GM10266 (cell line): ENCODE results near the gene SAMD13.

Experiments used
- DNase-seq: peaks from one replicate; pipeline ENCODE4 v3.0.0; 2012; ENCODE audit errors: extremely low spot score
- CTCF ChIP-seq: IDR thresholded peaks from 2 replicates; pipeline ENCODE4 v1.5.1; 2012; ENCODE audit warnings: mild to moderate bottlenecking, low read depth; ENCODE audit not compliant: control insufficient read depth, insufficient read depth; ENCODE audit errors: missing control alignments

SAMD13 gene, protein sequence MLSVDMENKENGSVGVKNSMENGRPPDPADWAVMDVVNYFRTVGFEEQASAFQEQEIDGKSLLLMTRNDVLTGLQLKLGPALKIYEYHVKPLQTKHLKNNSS

GRCh38 chr1:84301004-84301784 lies at the start of gene SAMD13:
Gene SAMD13, plus strand, starts transcription at chr1:84301708. Its CDS starts 1,527 bp downstream, at chr1:84303235.
- peak; percentile 42 for DNase-seq

GRCh38 chr1:84253036-84253435 lies 48.5 kb upstream of the SAMD13 start:
- no peak for DNase-seq
- TF ChIP-seq CTCF = no peak

More at GRCh38 chr1:84301004-84301784, at the start of gene SAMD13:
- no peak for TF ChIP-seq CTCF

DNA sequence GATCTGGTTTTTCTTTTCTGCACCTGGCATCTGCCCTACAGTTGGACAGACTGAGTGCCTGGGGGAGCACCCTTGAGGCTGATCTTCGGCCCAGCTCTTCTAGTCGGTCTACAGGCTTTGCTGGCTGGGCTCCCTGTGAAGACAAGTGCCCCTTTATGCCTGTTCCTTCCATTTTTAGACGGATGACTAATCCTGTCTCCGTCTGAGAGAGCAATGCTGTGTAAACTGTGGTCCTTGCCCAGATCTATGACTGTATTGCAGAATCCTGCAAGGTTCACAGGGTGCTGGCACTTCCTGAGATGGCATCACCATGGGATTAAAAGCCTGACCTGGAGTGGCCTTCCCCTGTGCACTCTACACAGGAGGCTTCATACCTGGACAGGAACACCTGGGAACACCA lies 47.6 kb upstream of the SAMD13 start:
- no peak for DNase-seq
- no peak for TF ChIP-seq CTCF

GRCh38 chr1:84254703-84255238 lies 46.7 kb upstream of the SAMD13 start:
- no peak for DNase-seq
- no peak for TF ChIP-seq CTCF

DNA sequence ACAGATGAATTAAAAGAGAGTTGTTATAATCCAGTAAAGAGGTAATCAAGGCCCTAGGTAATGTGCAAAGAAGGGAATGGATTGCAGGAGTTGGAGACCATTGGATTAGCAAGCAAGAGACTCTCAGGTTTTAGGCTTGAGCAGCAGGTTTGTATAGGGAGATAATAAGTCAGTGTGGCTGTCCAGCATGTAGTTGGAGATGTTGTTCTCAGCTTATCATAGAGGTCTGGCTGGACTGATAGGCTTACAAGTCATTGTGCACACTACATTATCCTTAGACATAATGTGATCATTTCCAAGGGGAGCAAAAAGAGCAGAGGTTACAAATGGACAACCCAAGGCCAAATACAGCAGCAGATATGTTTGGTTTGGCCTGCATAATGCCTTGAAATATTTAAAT lies 45.9 kb upstream of the SAMD13 start:
- DNase-seq = no peak

GRCh38 chr1:84257617-84258016 lies 43.9 kb upstream of the SAMD13 start:
- DNase-seq = no peak
- TF ChIP-seq CTCF = no peak

More for the DNA sequence above, 45.9 kb upstream of the SAMD13 start:
- no peak for TF ChIP-seq CTCF

DNA sequence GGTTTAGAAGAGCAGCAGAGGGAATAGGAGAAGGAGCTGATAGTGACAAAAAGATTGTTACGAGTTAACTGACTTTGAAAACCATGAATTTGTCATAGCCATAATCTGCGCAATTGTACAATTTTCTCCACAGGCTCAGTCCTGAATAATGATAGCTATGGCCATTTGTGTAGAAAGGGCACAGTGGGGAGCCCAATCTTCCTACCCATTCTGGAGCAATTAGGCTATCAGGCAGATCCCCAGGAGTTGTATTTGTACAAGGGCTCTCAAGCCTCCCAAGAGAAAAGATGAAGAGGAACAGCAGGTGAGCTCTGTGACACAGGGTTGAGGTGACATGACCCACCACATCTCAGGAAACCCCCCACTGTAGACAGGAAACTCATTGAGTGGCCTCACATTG lies 42.1 kb upstream of the SAMD13 start:
- no peak for TF ChIP-seq CTCF
- DNase-seq = no peak
